GM12878 (cell line): ENCODE results near the gene ELMO3. TPM values are rescaled to one million over a fixed set of nuclear protein-coding genes. Genes with fewer than 3 reads are reported as not detected.
A peak's percentile ranks its signal among the peaks of the same experiment; 100 is the strongest.

ENCODE experiments used
- ATAC-seq: fragments of 200-7000 bp; cut with Tn5 transposase; 3 replicates; pipeline ENCODE4 v1.9.1; 2020; ENCODE audit warnings: mild to moderate bottlenecking, moderate library complexity
- BruUV-seq: library from RNA; stranded (reverse); fragments of 400-500 nt; replicated peaks from 2 replicates; lab custom pipeline; 2021; lab: Mats Ljungman, UMichigan
- CTCF ChIA-PET: fragments of 300-600 bp; sonication (Branson Sonifier 250); formaldehyde crosslinking; extraction: SDS; loops from one replicate; lab custom pipeline; 2021; ENCODE audit warnings: inconsistent platforms; lab: Yijun Ruan, JAX
- POLR2A ChIA-PET: fragments of 350-600 bp; formaldehyde crosslinking; extraction: SDS; loops from one replicate; lab custom pipeline; 2021; ENCODE audit warnings: inconsistent platforms; lab: Charles Lee
- RAD21 ChIA-PET: fragments of 300-600 bp; sonication (Branson Sonifier 250); formaldehyde crosslinking; loops from one replicate; lab custom pipeline; 2023; ENCODE audit warnings: antibody characterized with exemption; ENCODE audit not compliant: unreplicated experiment; lab: Charles Lee
- SMC1A ChIA-PET: fragments of 300-600 bp; sonication (Branson Sonifier 250); formaldehyde crosslinking; loops from one replicate; lab custom pipeline; 2023; ENCODE audit not compliant: unreplicated experiment, uncharacterized antibody; lab: Charles Lee
- DNase-seq: peaks from one replicate; pipeline ENCODE4 v3.0.0-alpha.2; 2011; ENCODE audit warnings: low read depth, low spot score
- FAIRE-seq: peaks from 3 replicates; lab custom pipeline; 2011; peaks lifted over from hg19 to GRCh38; lab: Jason Lieb, UNC
- H2AFZ ChIP-seq: 2 replicates; pipeline ENCODE4 v1.6.0; 2011; ENCODE audit warnings: low read depth, low read length, control low read depth; ENCODE audit not compliant: control insufficient read depth
- H3K27ac ChIP-seq: 2 replicates; pipeline ENCODE4 v1.5.1; 2011; ENCODE audit warnings: control low read depth; ENCODE audit not compliant: control insufficient read depth, insufficient read depth
- H3K27me3 ChIP-seq, 2 experiments: replicated peaks in 1 of 2; 2 replicates each; pipeline versions ENCODE4 v1.6.0 to v1.6.1; 2011; ENCODE audit warnings: low read length in 1 of 2; ENCODE audit not compliant: control insufficient read depth in 2 of 2, insufficient read depth in 2 of 2
- H3K36me3 ChIP-seq, 2 experiments: 2 replicates each; pipeline ENCODE4 v1.5.1; 2011; ENCODE audit warnings: low read length in 1 of 2; ENCODE audit not compliant: control insufficient read depth in 2 of 2, insufficient read depth in 2 of 2
- H3K4me1 ChIP-seq: 2 replicates; pipeline ENCODE4 v1.6.1; 2011; ENCODE audit warnings: mild to moderate bottlenecking, low read length, moderate library complexity, mixed read lengths; ENCODE audit not compliant: control insufficient read depth, insufficient read depth
- H3K4me2 ChIP-seq: 2 replicates; pipeline ENCODE4 v1.6.0; 2011; ENCODE audit warnings: control low read depth; ENCODE audit not compliant: control insufficient read depth, insufficient read depth
- H3K4me3 ChIP-seq: fragments of 200-600 bp; sonication (generic); 2 replicates; pipeline ENCODE4 v1.5.1; 2016
- H3K79me2 ChIP-seq: 2 replicates; pipeline ENCODE4 v1.6.0; 2011; ENCODE audit warnings: low read length; ENCODE audit not compliant: control insufficient read depth, insufficient read depth
- H3K9ac ChIP-seq: 2 replicates; pipeline ENCODE4 v1.8.0; 2011; ENCODE audit warnings: low read length, control low read depth, mixed read lengths; ENCODE audit not compliant: control insufficient read depth, insufficient read depth
- H3K9me3 ChIP-seq: replicated peaks from 3 replicates; pipeline ENCODE4 v1.5.1; 2011; ENCODE audit warnings: mild to moderate bottlenecking, low read length; ENCODE audit not compliant: control insufficient read depth, insufficient read depth
- H4K20me1 ChIP-seq: 2 replicates; pipeline ENCODE4 v1.6.0; 2011; ENCODE audit not compliant: control insufficient read depth, insufficient read depth
- EP300 ChIP-seq, 2 experiments: fragments of 150-350 bp in 1 of 2; IDR thresholded peaks; 2 replicates each; pipeline ENCODE4 v1.6.1; 2011 to 2012; ENCODE audit warnings: low read depth in 2 of 2, low read length in 2 of 2, borderline replicate concordance in 1 of 2, improper control_type of control experiment in 1 of 2, inconsistent platforms in 1 of 2; ENCODE audit not compliant: control insufficient read depth in 1 of 2
- IRF4 ChIP-seq: IDR thresholded peaks from 2 replicates; pipeline ENCODE4 v1.6.1; 2011; ENCODE audit warnings: low read depth, low read length
- POLR2A ChIP-seq: IDR thresholded peaks from 2 replicates; pipeline ENCODE4 v1.6.1; 2011; ENCODE audit warnings: low read depth, mild to moderate bottlenecking, low read length
- POLR2AphosphoS2 ChIP-seq: IDR thresholded peaks from 2 replicates; pipeline ENCODE4 v1.6.1; 2011; ENCODE audit warnings: low read depth, mild to moderate bottlenecking, low read length, improper control_type of control experiment, moderate library complexity
- POLR2AphosphoS5 ChIP-seq: IDR thresholded peaks from 2 replicates; pipeline ENCODE4 v1.6.1; 2011; ENCODE audit warnings: mild to moderate bottlenecking, low read length, inconsistent platforms
- SUPT20H ChIP-seq: IDR thresholded peaks from 2 replicates; pipeline ENCODE4 v1.6.1; 2011; ENCODE audit warnings: low read depth, mild to moderate bottlenecking, low read length, moderate library complexity, borderline replicate concordance; ENCODE audit not compliant: control insufficient read depth
- WRNIP1 ChIP-seq: IDR thresholded peaks from 2 replicates; pipeline ENCODE4 v1.6.1; 2011; ENCODE audit warnings: low read depth, low read length, improper control_type of control experiment, borderline replicate concordance
- ZNF384 ChIP-seq: IDR thresholded peaks from 2 replicates; pipeline ENCODE4 v1.6.1; 2012; ENCODE audit warnings: low read depth, mild to moderate bottlenecking, low read length, improper control_type of control experiment, borderline replicate concordance
- whole genome bisulfite sequencing: methylation state at CpG from one replicate; pipeline ENCODE4 v1.1.6; 2016; ENCODE audit warnings: low lambda C conversion rate; ENCODE audit not compliant: insufficient replicate concordance, insufficient coverage; ENCODE audit errors: missing lambda C conversion rate; 5-methylcytosine and 5-hydroxymethylcytosine counted together
- in situ Hi-C: fragments of 300-500 bp; cut with MboI; formaldehyde crosslinking; loops from 9 replicates; pipeline ENCODE4 v1.14.3; 2018; ENCODE audit warnings: mixed read lengths
- intact Hi-C: fragments of 100-400 bp; cut with micrococcal nuclease; formaldehyde crosslinking; loops from one replicate; pipeline ENCODE4 v1.14.2; 2022; ENCODE audit not compliant: unreplicated experiment
- polyA plus RNA-seq, 11 experiments: library from polyadenylated mRNA; depleted of rRNA in 4 of 11; unstranded in 6 of 11; stranded (reverse) in 5 of 11; fragments of >200 nt; fragmentation: Nextera tagmentation in 4 of 11; fragmentation: Illumina TruSeq in 1 of 11; extraction: Ambion mirVana in 4 of 11; extraction: Trizol in 1 of 11; gene quantifications; 1 replicate in 1 of 11; 2 replicates in 10 of 11; pipeline versions ENCODE4 v1.2.1 to v1.2.3, GENCODE V29; 2011 to 2016; ENCODE audit warnings: inconsistent platforms in 2 of 11, missing spikeins in 2 of 11, low read depth in 1 of 11
- total RNA-seq, 4 experiments: library from RNA; depleted of rRNA in 3 of 4; stranded (reverse); fragments of >200 nt in 3 of 4; fragmentation: Illumina TruSeq in 1 of 4; extraction: Trizol in 1 of 4; gene quantifications; 2 replicates each; pipeline versions ENCODE4 v1.2.1 to v1.2.3, GENCODE V29; 2013 to 2021
- TF ChIP-seq, protein P1 (sequence below): IDR thresholded peaks from 2 replicates; pipeline ENCODE4 v1.6.1; 2011; ENCODE audit warnings: mild to moderate bottlenecking, low read depth, low read length, moderate library complexity; ENCODE audit not compliant: insufficient replicate concordance

The ELMO3 gene
- total and polyA plus RNA-seq, 10 of the 15 experiments (the other 5 are each of a cell fraction or from before 2014, with no cell fraction given) = 0.05 to 4.7 (median 0.96) TPM; not detected in 1

GRCh38 chr16:67230809-67231660 lies 32.1 kb downstream of the ELMO3 start:
- no peak overlapping the region for H3K9ac ChIP-seq
- peaks cover 7% of the 10 kb centered on the region; the same call in 1 of the 2 replicates for H3K4me1 ChIP-seq
- CTCF ChIA-PET = interaction anchor here (1.2 to 2.0 kb wide), 2 partner anchors 16 to 76 kb away, joined by 3 to 7 read pairs; partner anchors contain the start of gene FHOD1
- H3K27ac ChIP-seq = no peak overlapping the region
- no peak for DNase-seq
- H3K27me3 ChIP-seq = no peaks in the 10 kb centered on the region
- ATAC-seq = no peak
- intact Hi-C loops (no loop called here), in situ Hi-C loops (no loop called here)
- FAIRE-seq = no peak
- H3K4me3 ChIP-seq = no peak overlapping the region
- peaks cover 18% of the 10 kb centered on the region for H3K79me2 ChIP-seq
- POLR2A ChIA-PET = interaction anchor here (0.5 kb wide), 1 partner anchor 147 kb away, joined by 11 read pairs; no protein-coding TSS in a partner anchor
- RAD21 ChIA-PET = no interaction called here
- TF ChIP-seq WRNIP1 (no peak), EP300 (IDR thresholded peaks at IDR 0.05; ENCODE audit: borderline replicate concordance in 1 of 2, control insufficient read depth in 1 of 2, low read depth in 2 of 2, low read length in 2 of 2) (no peak), ZNF384 (no peak), IRF4 (no peak), POLR2A (peak; percentile 14; the same call in 1 of the 2 replicates), SUPT20H (no peak), POLR2AphosphoS5 (peak; percentile 46), POLR2AphosphoS2 (peak; percentile 42; the same call in 1 of the 2 replicates)
- TF ChIP-seq, protein P1, sequence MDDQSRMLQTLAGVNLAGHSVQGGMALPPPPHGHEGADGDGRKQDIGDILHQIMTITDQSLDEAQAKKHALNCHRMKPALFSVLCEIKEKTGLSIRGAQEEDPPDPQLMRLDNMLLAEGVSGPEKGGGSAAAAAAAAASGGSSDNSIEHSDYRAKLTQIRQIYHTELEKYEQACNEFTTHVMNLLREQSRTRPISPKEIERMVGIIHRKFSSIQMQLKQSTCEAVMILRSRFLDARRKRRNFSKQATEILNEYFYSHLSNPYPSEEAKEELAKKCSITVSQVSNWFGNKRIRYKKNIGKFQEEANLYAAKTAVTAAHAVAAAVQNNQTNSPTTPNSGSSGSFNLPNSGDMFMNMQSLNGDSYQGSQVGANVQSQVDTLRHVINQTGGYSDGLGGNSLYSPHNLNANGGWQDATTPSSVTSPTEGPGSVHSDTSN = no peak
- H2AFZ ChIP-seq = no peak overlapping the region
- H3K4me2 ChIP-seq = no peak overlapping the region
- peaks cover 19 to 38% of the 10 kb centered on the region in 2 experiments; a peak in 3 of 4 replicates for H3K36me3 ChIP-seq
- no peaks in the 10 kb centered on the region for H3K9me3 ChIP-seq
- no TSS peak for BruUV-seq
- SMC1A ChIA-PET = no interaction called here
- 95% methylated on average over 12 of the region's 12 CpGs for WGBS
- H4K20me1 ChIP-seq = no peaks in the 10 kb centered on the region
